ENCODE measurements around the gene BCLAF1. TPM values are rescaled to one million over a fixed set of nuclear protein-coding genes. Genes with fewer than 3 reads are reported as not detected.
A peak's percentile ranks its signal among the peaks of the same experiment; 100 is the strongest.

The BCLAF1 gene
- 70.4 and 77.7 TPM in 2 replicates for total RNA-seq (2014; rRNA removed; shearing (Covaris generic))
- polyA plus RNA-seq (2015; cell fraction: cytosol; rRNA removed), result 33.1 and 40.5 TPM in 2 replicates
- polyA plus RNA-seq (2015; cell fraction: nucleus; rRNA removed), result 148 and 202 TPM in 2 replicates

GRCh38 chr6:136289579-136290409, at the start of gene BCLAF1:
BCLAF1 (minus strand) TSS chr6:136289846; CDS start chr6:136279866, 9,980 bp downstream.
- DNase-seq (ENCODE audit: low read depth, low spot score), result peak; percentile 98
- in situ Hi-C loops (cut with HindIII; ENCODE audit: low pct_unique_long_range_greater_than_20kb, low sequenced_read_pairs), result no loop called here

GRCh38 chr6:136338486-136338885, 48.8 kb upstream of the BCLAF1 start:
- peak; percentile 24 for DNase-seq (ENCODE audit: low read depth, low spot score)
- in situ Hi-C loops (cut with HindIII; ENCODE audit: low pct_unique_long_range_greater_than_20kb, low sequenced_read_pairs), result no loop called here

- no peak for DNase-seq (ENCODE audit: low read depth, low spot score)
- in situ Hi-C loops (cut with HindIII; ENCODE audit: low pct_unique_long_range_greater_than_20kb, low sequenced_read_pairs), result no loop called here
Observed at GRCh38 chr6:136337606-136338005, 48.0 kb upstream of the BCLAF1 start.

GRCh38 chr6:136337121-136337520, 47.5 kb upstream of the BCLAF1 start:
- in situ Hi-C loops (cut with HindIII; ENCODE audit: low pct_unique_long_range_greater_than_20kb, low sequenced_read_pairs), result no loop called here
- no peak for DNase-seq (ENCODE audit: low read depth, low spot score)

- in situ Hi-C loops (cut with HindIII; ENCODE audit: low pct_unique_long_range_greater_than_20kb, low sequenced_read_pairs), result no loop called here
- DNase-seq (ENCODE audit: low read depth, low spot score), result no peak
Observed at GRCh38 chr6:136335736-136336363, 46.2 kb upstream of the BCLAF1 start.

GRCh38 chr6:136334853-136335252, 45.2 kb upstream of the BCLAF1 start:
- in situ Hi-C loops (cut with HindIII; ENCODE audit: low pct_unique_long_range_greater_than_20kb, low sequenced_read_pairs), result no loop called here
- DNase-seq (ENCODE audit: low read depth, low spot score), result no peak

GRCh38 chr6:136334465-136334846, 44.8 kb upstream of the BCLAF1 start:
- in situ Hi-C loops (cut with HindIII; ENCODE audit: low pct_unique_long_range_greater_than_20kb, low sequenced_read_pairs), result no loop called here
- no peak for DNase-seq (ENCODE audit: low read depth, low spot score)

GRCh38 chr6:136333824-136334464, 44.3 kb upstream of the BCLAF1 start:
- peak; percentile 33 for DNase-seq (ENCODE audit: low read depth, low spot score)
- in situ Hi-C loops (cut with HindIII; ENCODE audit: low pct_unique_long_range_greater_than_20kb, low sequenced_read_pairs), result no loop called here

GRCh38 chr6:136331461-136331860, 41.8 kb upstream of the BCLAF1 start:
- in situ Hi-C loops (cut with HindIII; ENCODE audit: low pct_unique_long_range_greater_than_20kb, low sequenced_read_pairs), result no loop called here
- DNase-seq (ENCODE audit: low read depth, low spot score), result no peak

- in situ Hi-C loops (cut with HindIII; ENCODE audit: low pct_unique_long_range_greater_than_20kb, low sequenced_read_pairs), result no loop called here
Observed at GRCh38 chr6:136330634-136331033, 41.0 kb upstream of the BCLAF1 start.

GRCh38 chr6:136326038-136326553, 36.5 kb upstream of the BCLAF1 start:
- in situ Hi-C loops (cut with HindIII; ENCODE audit: low pct_unique_long_range_greater_than_20kb, low sequenced_read_pairs), result no loop called here
- no peak for DNase-seq (ENCODE audit: low read depth, low spot score)

More at GRCh38 chr6:136330634-136331033, 41.0 kb upstream of the BCLAF1 start:
- DNase-seq (ENCODE audit: low read depth, low spot score), result no peak

GRCh38 chr6:136324686-136325380, 35.2 kb upstream of the BCLAF1 start:
- no peak for DNase-seq (ENCODE audit: low read depth, low spot score)
- in situ Hi-C loops (cut with HindIII; ENCODE audit: low pct_unique_long_range_greater_than_20kb, low sequenced_read_pairs), result no loop called here

- no peak for DNase-seq (ENCODE audit: low read depth, low spot score)
- in situ Hi-C loops (cut with HindIII; ENCODE audit: low pct_unique_long_range_greater_than_20kb, low sequenced_read_pairs), result no loop called here
Observed at GRCh38 chr6:136323431-136324112, 33.9 kb upstream of the BCLAF1 start.

GRCh38 chr6:136319732-136320131, 30.1 kb upstream of the BCLAF1 start:
- in situ Hi-C loops (cut with HindIII; ENCODE audit: low pct_unique_long_range_greater_than_20kb, low sequenced_read_pairs), result no loop called here
- DNase-seq (ENCODE audit: low read depth, low spot score), result peak; percentile 29

- no peak for DNase-seq (ENCODE audit: low read depth, low spot score)
- in situ Hi-C loops (cut with HindIII; ENCODE audit: low pct_unique_long_range_greater_than_20kb, low sequenced_read_pairs), result no loop called here
Observed at GRCh38 chr6:136318676-136319075, 29.0 kb upstream of the BCLAF1 start.

- DNase-seq (ENCODE audit: low read depth, low spot score), result no peak
- in situ Hi-C loops (cut with HindIII; ENCODE audit: low pct_unique_long_range_greater_than_20kb, low sequenced_read_pairs), result no loop called here
Observed at GRCh38 chr6:136317971-136318370, 28.3 kb upstream of the BCLAF1 start.

Data from SK-MEL-5 (cell line).